Stimulated activated naive CD4-positive, alpha-beta T cell (primary cell): ENCODE results near the gene PTPRN2.

Source experiments
- DNase-seq, 6 experiments: peaks; one replicate each; lab custom pipeline; 2025; lab: John Stamatoyannopoulos, UW

Gene PTPRN2

GRCh38 chr7:158252081-158252836 is 335.4 kb downstream of the PTPRN2 start:
- no peak for DNase-seq

GRCh38 chr7:158251061-158251965 is 336.3 kb downstream of the PTPRN2 start:
- DNase-seq = no peak

DNA sequence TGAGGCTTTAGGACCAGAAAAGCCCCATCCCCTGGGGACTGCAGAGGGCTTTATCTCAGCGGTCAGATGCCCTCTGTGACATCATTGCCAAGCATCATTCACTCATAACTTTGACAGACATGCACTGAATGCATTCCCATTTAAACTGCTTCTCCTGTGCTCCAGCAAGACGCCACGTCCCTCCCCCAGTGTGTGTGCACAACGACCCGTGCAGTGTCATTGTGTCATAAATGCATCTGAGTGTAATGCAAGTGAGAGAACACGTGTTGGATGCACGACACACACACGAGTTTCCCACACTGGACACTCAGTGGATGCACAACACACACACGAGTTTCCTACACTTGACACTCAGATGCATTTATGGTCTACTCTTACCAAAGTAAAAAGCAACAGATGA is 337.9 kb downstream of the PTPRN2 start:
- no peak for DNase-seq

DNA sequence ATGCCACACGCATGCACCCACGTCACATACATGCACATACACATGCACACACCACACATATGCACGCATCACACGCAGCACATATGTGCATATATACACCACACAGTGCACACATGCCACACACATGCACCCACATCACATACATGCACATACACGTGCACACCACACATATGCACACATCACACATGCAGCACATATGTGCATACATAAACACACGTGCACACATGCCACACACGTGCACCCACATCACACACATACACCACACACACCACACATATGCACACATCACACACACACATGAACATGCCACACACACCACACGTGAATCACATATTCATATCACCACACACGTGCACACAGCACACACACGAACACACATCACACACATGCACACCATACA is 338.8 kb downstream of the PTPRN2 start:
- no peak for DNase-seq

DNA sequence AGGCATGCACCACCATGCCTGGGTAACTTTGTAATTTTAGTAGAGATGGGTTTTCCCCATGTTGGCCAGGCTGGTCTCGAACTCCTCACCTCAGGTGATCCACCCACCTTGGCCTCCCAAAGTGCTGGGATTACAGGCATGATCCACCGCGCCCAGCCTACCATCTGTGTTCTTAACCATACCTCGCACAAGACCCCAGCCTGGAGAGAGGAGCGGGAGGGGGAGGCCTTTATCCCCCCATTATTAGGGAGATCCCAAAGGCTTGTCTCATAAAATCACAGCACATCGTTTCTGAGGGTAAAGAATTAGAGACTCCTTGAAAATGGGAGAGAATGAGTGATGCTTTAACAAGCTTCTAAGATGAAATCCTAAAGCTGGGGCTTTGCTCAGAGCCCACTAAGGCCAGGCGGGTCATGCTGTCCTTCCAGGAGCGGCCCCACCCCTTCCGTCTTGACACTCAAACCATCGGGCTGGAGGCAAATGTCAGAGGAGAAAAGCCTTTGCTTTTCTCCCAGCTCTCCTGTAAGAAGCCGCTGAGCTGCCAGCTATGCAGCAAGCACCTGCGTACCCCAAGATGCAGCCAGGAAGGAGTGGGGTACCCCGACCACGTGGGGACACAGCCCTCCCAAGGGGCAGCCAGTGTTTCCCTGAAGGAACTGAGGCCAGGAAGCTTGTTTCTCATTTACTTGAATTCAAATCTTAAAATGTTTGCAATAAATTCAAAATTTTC is 339.7 kb downstream of the PTPRN2 start:
- DNase-seq = no peak

GRCh38 chr7:158246960-158247673 is 340.5 kb downstream of the PTPRN2 start:
- no peak for DNase-seq

GRCh38 chr7:158246272-158246959 is 341.2 kb downstream of the PTPRN2 start:
- no peak for DNase-seq

DNA sequence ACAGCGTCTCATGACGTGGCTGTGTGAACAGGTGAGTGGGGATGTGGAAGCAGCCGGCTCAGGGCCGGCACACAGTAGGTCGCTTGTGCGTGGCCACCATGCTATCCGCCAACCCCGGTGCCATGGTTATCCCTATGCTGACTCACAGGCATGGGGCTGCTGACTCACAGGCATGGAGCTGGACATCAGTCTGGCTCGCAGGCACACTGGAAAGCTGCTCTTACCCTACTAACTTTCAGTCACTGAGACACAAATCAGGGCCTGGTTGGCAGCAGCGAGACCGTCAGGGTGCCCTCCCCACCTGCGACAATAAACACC is 341.9 kb downstream of the PTPRN2 start:
- DNase-seq = no peak

DNA sequence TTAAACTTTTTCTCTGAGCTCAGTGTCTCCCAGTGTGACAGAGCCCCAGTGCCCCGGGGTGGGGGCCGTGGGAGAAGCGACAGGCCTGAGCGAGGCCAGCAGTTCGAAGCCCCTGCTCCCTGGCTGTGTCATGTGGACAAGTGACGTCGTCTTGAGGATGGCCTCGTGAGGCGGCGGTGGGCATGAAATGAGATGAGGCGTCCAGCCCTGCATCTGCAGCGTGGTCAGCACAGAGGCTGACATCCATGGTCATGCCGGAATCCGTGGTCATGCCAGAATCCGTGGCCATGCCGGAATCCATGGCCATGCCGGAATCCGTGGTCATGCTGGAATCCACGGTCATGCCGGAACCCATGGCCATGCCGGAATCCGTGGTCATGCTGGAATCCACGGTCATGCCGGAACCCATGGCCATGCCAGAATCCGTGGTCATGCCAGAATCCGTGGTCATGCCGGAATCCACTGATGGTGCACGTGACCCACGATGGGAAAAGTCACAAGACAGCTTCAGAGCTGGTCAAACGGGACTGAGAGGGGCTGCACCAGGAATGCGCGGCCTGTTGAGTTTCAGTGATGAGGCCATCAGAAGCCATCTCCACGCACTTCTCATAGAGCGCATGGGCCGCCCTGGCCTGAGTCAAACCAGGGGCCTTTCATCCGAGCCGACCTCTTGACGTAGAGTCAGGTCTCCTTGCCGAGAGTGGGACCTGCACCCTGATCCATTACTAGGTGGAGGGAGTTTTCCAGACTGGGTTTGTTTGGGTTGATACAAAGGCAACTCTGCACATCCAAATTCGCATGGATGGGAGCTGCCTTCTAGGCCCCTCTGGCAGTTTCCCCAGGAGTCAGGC is 342.5 kb downstream of the PTPRN2 start:
- DNase-seq = no peak

DNA sequence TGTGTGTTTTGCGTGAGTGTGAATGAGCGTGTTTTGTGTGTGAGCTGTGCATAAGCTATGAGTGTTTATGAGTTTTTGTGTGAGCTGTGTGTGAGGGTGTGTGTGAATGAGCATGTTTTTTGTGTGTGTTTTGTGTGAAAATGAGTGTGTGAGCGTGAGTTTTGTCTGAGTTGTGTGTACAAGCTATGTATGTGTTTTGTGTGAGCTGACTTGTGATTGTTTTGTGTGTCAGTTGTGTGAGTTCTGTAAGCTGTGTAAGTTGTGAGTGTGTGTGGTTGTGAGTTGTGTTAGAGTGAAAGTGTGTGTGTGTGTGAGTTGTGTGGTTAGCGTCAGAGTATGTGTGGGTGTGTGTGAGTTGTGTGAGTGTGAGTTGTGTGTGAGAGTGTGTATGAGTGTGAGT is 343.2 kb downstream of the PTPRN2 start:
- no peak for DNase-seq

- no peak for DNase-seq
Measured at GRCh38 chr7:158241919-158242318, 345.7 kb downstream of the PTPRN2 start.

GRCh38 chr7:158240801-158241200 is 346.8 kb downstream of the PTPRN2 start:
- no peak for DNase-seq

GRCh38 chr7:158239290-158239981 is 348.2 kb downstream of the PTPRN2 start:
- no peak for DNase-seq

DNA sequence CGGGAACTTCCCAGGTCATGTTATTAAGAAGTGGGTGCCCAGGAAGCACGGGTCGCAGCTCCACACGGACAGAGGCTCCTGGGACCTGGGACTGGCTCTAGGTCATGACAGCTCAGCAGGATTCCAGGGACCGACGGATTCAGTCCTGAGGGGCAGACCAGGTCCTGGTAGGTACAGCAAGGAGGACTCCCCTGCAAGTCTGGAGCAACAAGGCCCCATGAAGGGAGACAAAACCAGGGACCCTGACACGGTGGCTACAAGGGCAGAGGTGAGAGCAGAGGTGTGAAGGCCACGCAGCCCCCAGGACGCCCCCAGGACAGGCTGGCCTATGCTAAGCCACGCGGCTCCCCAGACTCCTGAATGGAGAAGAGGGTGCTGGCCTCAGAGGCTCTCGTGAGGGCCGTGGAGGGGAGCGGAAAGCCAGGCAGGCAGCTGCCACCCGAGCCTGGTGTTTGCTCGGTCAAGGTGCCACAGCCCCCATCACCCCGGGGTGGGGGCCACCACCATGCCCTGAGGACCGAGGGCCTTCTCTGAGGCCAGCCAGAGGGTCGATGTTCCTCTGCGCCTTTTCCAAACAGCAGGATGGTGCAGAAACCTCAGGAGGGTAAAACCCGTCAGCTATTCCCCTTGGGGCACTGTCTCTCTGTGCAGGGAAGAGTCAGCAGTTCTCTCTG is 348.9 kb downstream of the PTPRN2 start:
- no peak for DNase-seq

GRCh38 chr7:158237672-158238335 is 349.8 kb downstream of the PTPRN2 start:
- no peak for DNase-seq

GRCh38 chr7:158236400-158236799 is 351.2 kb downstream of the PTPRN2 start:
- DNase-seq = no peak

DNA sequence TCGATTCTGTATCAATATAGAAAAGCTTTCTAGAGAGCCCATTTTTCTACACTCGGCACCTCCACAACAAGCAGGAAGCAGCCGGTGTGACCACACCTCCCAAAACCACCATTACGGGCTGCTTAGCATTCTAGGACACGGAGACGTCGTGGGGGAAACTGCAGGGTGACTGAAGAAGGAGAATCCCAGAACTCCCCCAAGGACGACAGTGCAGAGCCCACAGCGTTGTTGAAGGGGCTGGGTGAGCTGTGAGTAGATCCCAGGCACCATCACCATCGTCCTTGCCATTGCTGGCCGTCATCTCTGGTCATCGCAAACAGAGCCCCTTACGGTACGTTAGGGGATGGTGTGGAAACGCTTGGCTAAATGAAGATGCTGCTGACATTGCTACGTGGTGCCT is 351.8 kb downstream of the PTPRN2 start:
- DNase-seq = no peak

- no peak for DNase-seq
Measured at GRCh38 chr7:158229945-158230344, 357.7 kb downstream of the PTPRN2 start.

DNA sequence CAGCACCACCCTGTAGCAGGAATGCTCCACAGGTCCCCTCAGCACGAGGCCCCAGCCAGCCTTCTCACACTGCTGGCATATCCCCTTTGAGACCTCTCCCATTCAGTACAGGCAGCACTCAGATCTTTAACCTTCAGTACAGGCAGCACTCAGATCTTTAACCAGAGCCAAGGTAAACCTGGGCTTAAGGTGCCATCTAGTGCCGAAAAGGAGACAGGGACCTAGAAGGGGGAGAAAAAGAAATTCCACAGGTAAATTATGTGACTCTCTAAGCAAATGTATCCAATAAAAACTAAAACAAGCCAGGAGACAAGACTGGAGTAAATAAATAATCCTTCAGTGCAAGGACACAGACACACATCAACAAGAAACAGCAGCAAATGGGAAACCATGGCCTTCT is 358.6 kb downstream of the PTPRN2 start:
- no peak for DNase-seq
